HEK293 (cell line): Measurements from ENCODE around the gene OR2D3.
A peak's percentile ranks its signal among the peaks of the same experiment; 100 is the strongest.

Source experiments
- BCL11B ChIP-seq: fragments of 450-650 bp; formaldehyde crosslinking; IDR thresholded peaks from 2 replicates; pipeline ENCODE4 v1.5.1; 2016; ENCODE audit warnings: low read depth, missing biosample characterization, missing genetic modification characterization
- BCL6B ChIP-seq: fragments of 450-650 bp; formaldehyde crosslinking; IDR thresholded peaks from 2 replicates; pipeline ENCODE4 v1.5.1; 2017; ENCODE audit warnings: missing biosample characterization, missing genetic modification characterization
- HOXA7 ChIP-seq: sonication (generic); formaldehyde crosslinking; IDR thresholded peaks from 2 replicates; pipeline ENCODE4 v1.8.1; 2022; ENCODE audit warnings: missing genetic modification reagents, borderline replicate concordance
- HOXD13 ChIP-seq: sonication (generic); formaldehyde crosslinking; IDR thresholded peaks from 2 replicates; pipeline ENCODE4 v1.8.0; 2022; ENCODE audit warnings: missing genetic modification reagents, borderline replicate concordance
- INSM2 ChIP-seq: fragments of 450-650 bp; formaldehyde crosslinking; IDR thresholded peaks from 2 replicates; pipeline ENCODE4 v1.5.1; 2016; ENCODE audit warnings: missing biosample characterization, missing genetic modification characterization
- KLF1 ChIP-seq: fragments of 450-650 bp; formaldehyde crosslinking; IDR thresholded peaks from 2 replicates; pipeline ENCODE4 v1.5.1; 2016; ENCODE audit warnings: missing biosample characterization, missing genetic modification characterization
- KLF9 ChIP-seq: fragments of 450-650 bp; formaldehyde crosslinking; IDR thresholded peaks from 2 replicates; pipeline ENCODE4 v1.5.1; 2016; ENCODE audit warnings: missing biosample characterization, missing genetic modification characterization, low read depth
- PRDM1 ChIP-seq: fragments of 450-650 bp; formaldehyde crosslinking; IDR thresholded peaks from 2 replicates; pipeline ENCODE4; 2016; ENCODE audit warnings: missing biosample characterization, missing genetic modification characterization
- SCRT2 ChIP-seq: fragments of 450-650 bp; formaldehyde crosslinking; IDR thresholded peaks from 2 replicates; pipeline ENCODE4 v1.5.1; 2016; ENCODE audit warnings: missing biosample characterization, missing genetic modification characterization
- TSHZ1 ChIP-seq: fragments of 450-650 bp; formaldehyde crosslinking; IDR thresholded peaks from 2 replicates; pipeline ENCODE4 v1.5.1; 2016; ENCODE audit warnings: missing biosample characterization, missing genetic modification characterization, borderline replicate concordance
- ZBTB20 ChIP-seq: fragments of 450-650 bp; formaldehyde crosslinking; IDR thresholded peaks from 2 replicates; pipeline ENCODE4 v1.5.1; 2016; ENCODE audit warnings: missing biosample characterization, missing genetic modification characterization
- ZBTB49 ChIP-seq: fragments of 450-650 bp; formaldehyde crosslinking; IDR thresholded peaks from 2 replicates; pipeline ENCODE4 v1.5.1; 2016; ENCODE audit warnings: missing biosample characterization, missing genetic modification characterization, low read depth
- ZBTB6 ChIP-seq: fragments of 450-650 bp; formaldehyde crosslinking; IDR thresholded peaks from 2 replicates; pipeline ENCODE4 v1.5.1; 2017; ENCODE audit warnings: missing biosample characterization, missing genetic modification characterization
- ZBTB7A ChIP-seq: fragments of 450-650 bp; formaldehyde crosslinking; IDR thresholded peaks from 2 replicates; pipeline ENCODE4 v1.5.1; 2016; ENCODE audit warnings: low read depth, missing biosample characterization, missing genetic modification characterization
- ZBTB8A ChIP-seq: fragments of 450-650 bp; formaldehyde crosslinking; IDR thresholded peaks from 2 replicates; pipeline ENCODE4 v1.5.1; 2016; ENCODE audit warnings: missing biosample characterization, missing genetic modification characterization
- ZFP37 ChIP-seq: fragments of 450-650 bp; formaldehyde crosslinking; IDR thresholded peaks from 2 replicates; pipeline ENCODE4 v1.5.1; 2016; ENCODE audit warnings: missing biosample characterization, missing genetic modification characterization
- ZNF16 ChIP-seq: fragments of 450-650 bp; formaldehyde crosslinking; IDR thresholded peaks from 2 replicates; pipeline ENCODE4 v1.5.1; 2016; ENCODE audit warnings: low read depth, missing biosample characterization, missing genetic modification characterization
- ZNF169 ChIP-seq: fragments of 450-650 bp; formaldehyde crosslinking; IDR thresholded peaks from 2 replicates; pipeline ENCODE4 v1.5.1; 2016; ENCODE audit warnings: missing biosample characterization, missing genetic modification characterization
- ZNF221 ChIP-seq: fragments of 450-650 bp; formaldehyde crosslinking; IDR thresholded peaks from 2 replicates; pipeline ENCODE4 v1.5.1; 2017; ENCODE audit warnings: missing biosample characterization, missing genetic modification characterization, borderline replicate concordance
- ZNF266 ChIP-seq: fragments of 450-650 bp; formaldehyde crosslinking; IDR thresholded peaks from 2 replicates; pipeline ENCODE4 v1.5.1; 2016; ENCODE audit warnings: missing biosample characterization, missing genetic modification characterization, low read depth
- ZNF549 ChIP-seq: fragments of 450-650 bp; IDR thresholded peaks from 2 replicates; pipeline ENCODE4 v1.5.1; 2018; ENCODE audit warnings: missing biosample characterization, missing genetic modification characterization, mild to moderate bottlenecking, inconsistent platforms, moderate library complexity
- ZNF555 ChIP-seq: fragments of 450-650 bp; formaldehyde crosslinking; conservative IDR thresholded peaks from 2 replicates; pipeline ENCODE4 v1.5.1; 2017; ENCODE audit warnings: missing biosample characterization, mild to moderate bottlenecking, missing genetic modification characterization, inconsistent platforms
- ZNF654 ChIP-seq: fragments of 450-650 bp; formaldehyde crosslinking; IDR thresholded peaks from 2 replicates; pipeline ENCODE4 v1.5.1; 2016; ENCODE audit warnings: low read depth, missing biosample characterization, missing genetic modification characterization
- ZNF658 ChIP-seq: fragments of 450-650 bp; formaldehyde crosslinking; IDR thresholded peaks from 2 replicates; pipeline ENCODE4; 2016; ENCODE audit warnings: missing biosample characterization, missing genetic modification characterization
- ZNF677 ChIP-seq: fragments of 450-650 bp; IDR thresholded peaks from 2 replicates; pipeline ENCODE4 v1.5.0; 2018; ENCODE audit warnings: missing biosample characterization, mild to moderate bottlenecking, missing genetic modification characterization, moderate library complexity
- ZNF776 ChIP-seq: fragments of 450-650 bp; formaldehyde crosslinking; IDR thresholded peaks from 2 replicates; pipeline ENCODE4 v1.5.0; 2017; ENCODE audit warnings: missing biosample characterization, missing genetic modification characterization, borderline replicate concordance
- ZNF785 ChIP-seq: fragments of 450-650 bp; formaldehyde crosslinking; IDR thresholded peaks from 2 replicates; pipeline ENCODE4 v1.5.1; 2016; ENCODE audit warnings: missing biosample characterization, missing genetic modification characterization
- ZSCAN16 ChIP-seq: fragments of 450-650 bp; formaldehyde crosslinking; IDR thresholded peaks from 2 replicates; pipeline ENCODE4 v1.5.1; 2016; ENCODE audit warnings: missing biosample characterization, missing genetic modification characterization

Gene OR2D3

GRCh38 chr11:6926208-6927029, 5.6 kb downstream of the OR2D3 start, which contains the start of gene ZNF215 (continued):
- no peak for TF ChIP-seq ZNF658 (tag by site-specific recombination)
- no peak for TF ChIP-seq HOXD13 (CRISPR knock-in tag)
- TF ChIP-seq TSHZ1 (tag by site-specific recombination): no peak
- TF ChIP-seq BCL6B (tag by site-specific recombination): no peak
- TF ChIP-seq ZBTB8A (tag by site-specific recombination): peak; percentile 41; the same call in 1 of the 2 replicates
- TF ChIP-seq ZNF549 (tag by site-specific recombination): no peak
- TF ChIP-seq ZNF776 (tag by site-specific recombination): no peak
- no peak for TF ChIP-seq ZBTB49 (tag by site-specific recombination)
- no peak for TF ChIP-seq ZNF221 (tag by site-specific recombination)
- no peak for TF ChIP-seq PRDM1
- no peak for TF ChIP-seq ZBTB6 (tag by site-specific recombination)
- TF ChIP-seq KLF1 (tag by site-specific recombination): no peak
- TF ChIP-seq HOXA7 (CRISPR knock-in tag): no peak
- TF ChIP-seq ZBTB20 (tag by site-specific recombination): peak; percentile 65
- TF ChIP-seq INSM2 (tag by site-specific recombination): no peak
- no peak for TF ChIP-seq ZSCAN16 (tag by site-specific recombination)
- no peak for TF ChIP-seq ZNF555 (tag by site-specific recombination)
- no peak for TF ChIP-seq BCL11B (tag by site-specific recombination)
- TF ChIP-seq ZBTB7A: no peak
- 0 out of 2 replicates have a peak, but pooled peaks have one; percentile 25 for TF ChIP-seq ZFP37
- no peak for TF ChIP-seq ZNF785
- no peak for TF ChIP-seq ZNF266 (tag by site-specific recombination)
- no peak for TF ChIP-seq KLF9 (tag by site-specific recombination)
- TF ChIP-seq ZNF654 (tag by site-specific recombination): no peak
- TF ChIP-seq ZNF169 (tag by site-specific recombination): no peak
- no peak for TF ChIP-seq ZNF677 (tag by site-specific recombination)
- TF ChIP-seq SCRT2 (tag by site-specific recombination): no peak
- no peak for TF ChIP-seq ZNF16
